K562 (cell line): ENCODE measurements around the gene EDNRB. TPM values are rescaled to one million over a fixed set of nuclear protein-coding genes. Genes with fewer than 3 reads are reported as not detected.

ENCODE experiments used
- ATAC-seq: fragments of 200-7000 bp; cut with Tn5 transposase; 3 replicates; pipeline ENCODE4 v1.9.1; 2020; ENCODE audit warnings: moderate library complexity
- BruUV-seq: library from RNA; stranded (reverse); fragments of 400-500 nt; replicated peaks from 2 replicates; lab custom pipeline; 2021; lab: Mats Ljungman, UMichigan
- CTCF ChIA-PET: fragments of 300-600 bp; formaldehyde crosslinking; extraction: SDS; loops from one replicate; lab custom pipeline; 2021; ENCODE audit warnings: low intra/inter-chr PET ratio; lab: Yijun Ruan, JAX
- POLR2A ChIA-PET: fragments of 300-600, 350-650 bp; sonication (Branson Sonifier 250); formaldehyde crosslinking; extraction: SDS; loops from one replicate; lab custom pipeline; 2021; ENCODE audit warnings: antibody characterized with exemption, inconsistent platforms; lab: Yijun Ruan, JAX
- DNase-seq, 4 experiments: peaks; one replicate each; pipeline versions ENCODE4 v3.0.0 to v3.0.0-alpha.2; 2011 to 2018; ENCODE audit warnings: low spot score in 3 of 4, mixed read lengths in 3 of 4; ENCODE audit errors: extremely low read depth in 1 of 4
- FAIRE-seq: peaks from 2 replicates; lab custom pipeline; 2011; peaks lifted over from hg19 to GRCh38; lab: Jason Lieb, UNC
- H2AFZ ChIP-seq: 2 replicates; pipeline ENCODE4 v1.6.0; 2011; ENCODE audit warnings: low read depth, low read length, control low read depth, inconsistent platforms
- H3K27ac ChIP-seq: fragments of 200-600 bp; 3 replicates; pipeline ENCODE4 v1.8.0; 2011; ENCODE audit warnings: low read depth, mild to moderate bottlenecking, control low read depth, inconsistent platforms, low read length, moderate library complexity, mixed read lengths; ENCODE audit errors: extremely low read depth
- H3K27me3 ChIP-seq, 2 experiments: fragments of 300-600 bp in 1 of 2; 2 replicates in 1 of 2; 3 replicates in 1 of 2; pipeline versions ENCODE4 v1.6.0 to v1.8.0; 2011; ENCODE audit warnings: inconsistent platforms in 2 of 2, low read length in 2 of 2, mild to moderate bottlenecking in 1 of 2, mixed read lengths in 1 of 2, moderate library complexity in 1 of 2; ENCODE audit not compliant: control insufficient read depth in 2 of 2, insufficient read depth in 2 of 2
- H3K36me3 ChIP-seq: fragments of 300-600 bp; 3 replicates; pipeline ENCODE4 v1.8.0; 2011; ENCODE audit warnings: mild to moderate bottlenecking, low read length, inconsistent platforms; ENCODE audit not compliant: control insufficient read depth, insufficient read depth
- H3K4me1 ChIP-seq, 2 experiments: fragments of 200-600 bp in 1 of 2; replicated peaks in 1 of 2; 2 replicates in 1 of 2; 3 replicates in 1 of 2; pipeline versions ENCODE4 v1.5.1 to v1.8.0; 2011; ENCODE audit warnings: inconsistent platforms in 2 of 2, low read length in 2 of 2, mild to moderate bottlenecking in 1 of 2, mixed read lengths in 1 of 2, moderate library complexity in 1 of 2; ENCODE audit not compliant: control insufficient read depth in 2 of 2, insufficient read depth in 2 of 2
- H3K4me2 ChIP-seq: 2 replicates; pipeline ENCODE4 v1.6.1; 2011; ENCODE audit warnings: low read length, control low read depth, inconsistent platforms, mixed read lengths; ENCODE audit not compliant: insufficient read depth
- H3K4me3 ChIP-seq: fragments of 200-600 bp; sonication (generic), shearing (Covaris generic); 2 replicates; pipeline ENCODE4 v1.5.1; 2016; ENCODE audit warnings: control low read depth, inconsistent platforms
- H3K79me2 ChIP-seq: fragments of 200-600 bp; 3 replicates; pipeline ENCODE4 v1.8.0; 2011; ENCODE audit warnings: low read length, inconsistent platforms; ENCODE audit not compliant: control insufficient read depth, insufficient read depth
- H3K9ac ChIP-seq, 2 experiments: 2 replicates each; pipeline versions ENCODE4 v1.6.0 to v1.6.1; 2011; ENCODE audit warnings: low read depth in 2 of 2, low read length in 2 of 2, control low read depth in 1 of 2, inconsistent platforms in 1 of 2, mild to moderate bottlenecking in 1 of 2, mixed read lengths in 1 of 2; ENCODE audit not compliant: insufficient read depth in 1 of 2
- H3K9me1 ChIP-seq: one replicate; pipeline ENCODE4 v1.6.0; 2011; ENCODE audit warnings: inconsistent platforms, mild to moderate bottlenecking, low read length, moderate library complexity; ENCODE audit not compliant: control insufficient read depth, insufficient read depth
- H3K9me3 ChIP-seq: replicated peaks from 2 replicates; pipeline ENCODE4 v1.5.1; 2011; ENCODE audit warnings: low read depth, low read length, inconsistent platforms; ENCODE audit not compliant: control insufficient read depth, insufficient read depth
- H4K20me1 ChIP-seq: replicated peaks from 2 replicates; pipeline ENCODE4 v1.6.1; 2011; ENCODE audit warnings: low read length, inconsistent platforms, mixed read lengths; ENCODE audit not compliant: control insufficient read depth, insufficient read depth
- ATF6 ChIP-seq: sonication (generic); formaldehyde crosslinking; IDR thresholded peaks from 2 replicates; pipeline ENCODE4 v1.4.0; 2020; ENCODE audit warnings: mild to moderate bottlenecking, missing genetic modification reagents
- BRD4 ChIP-seq: fragments of 200-600 bp; sonication (generic); IDR thresholded peaks from 2 replicates; pipeline ENCODE4 v1.6.1; 2017; ENCODE audit warnings: inconsistent platforms
- CC2D1A ChIP-seq: fragments of 450-650 bp; IDR thresholded peaks from 2 replicates; pipeline ENCODE4 v1.6.1; 2017; ENCODE audit warnings: mild to moderate bottlenecking
- DPF2 ChIP-seq: fragments of 450-650 bp; IDR thresholded peaks from 2 replicates; pipeline ENCODE4 v1.6.1; 2016
- E2F5 ChIP-seq: sonication (generic); formaldehyde crosslinking; IDR thresholded peaks from 2 replicates; pipeline ENCODE4 v1.8.0; 2022; ENCODE audit warnings: mild to moderate bottlenecking, missing genetic modification reagents
- ELF1 ChIP-seq: fragments of 200-800 bp; sonication (Bioruptor generic); IDR thresholded peaks from 2 replicates; pipeline ENCODE4 v1.6.1; 2016; ENCODE audit warnings: missing genetic modification characterization, missing compliant biosample characterization
- NCOA1 ChIP-seq: fragments of 450-650 bp; IDR thresholded peaks from 2 replicates; pipeline ENCODE4 v1.6.1; 2016; ENCODE audit warnings: low read depth
- NONO ChIP-seq, 2 experiments: fragments of 200-400 bp in 1 of 2; fragments of 450-650 bp in 1 of 2; formaldehyde crosslinking in 1 of 2; IDR thresholded peaks; 2 replicates each; pipeline ENCODE4 v1.6.1; 2017; ENCODE audit warnings: low read depth in 2 of 2, mild to moderate bottlenecking in 2 of 2, moderate library complexity in 2 of 2, low read length in 1 of 2
- POU5F1 ChIP-seq: fragments of 150-350 bp; IDR thresholded peaks from 2 replicates; pipeline ENCODE4 v1.6.1; 2014; ENCODE audit warnings: borderline replicate concordance, low read length, low read depth, mild to moderate bottlenecking; ENCODE audit not compliant: partially characterized antibody
- SNIP1 ChIP-seq: fragments of 450-650 bp; IDR thresholded peaks from 2 replicates; pipeline ENCODE4 v1.7.1; 2017; ENCODE audit warnings: low read depth, mild to moderate bottlenecking
- SP1 ChIP-seq: sonication (generic); formaldehyde crosslinking; IDR thresholded peaks from 2 replicates; pipeline ENCODE4 v1.8.1; 2022; ENCODE audit warnings: mild to moderate bottlenecking, missing genetic modification reagents
- ZNF143 ChIP-seq: sonication (generic); formaldehyde crosslinking; IDR thresholded peaks from 2 replicates; pipeline ENCODE4 v1.9.0; 2022; ENCODE audit warnings: mild to moderate bottlenecking, missing genetic modification reagents
- WGBS: fragments of 100-300 bp; shearing (Covaris generic); methylation state at CpG from one replicate; pipeline ENCODE4 v1.1.6; 2016; ENCODE audit warnings: low coverage, mixed read lengths; ENCODE audit not compliant: insufficient coverage; ENCODE audit errors: missing lambda C conversion rate; 5-methylcytosine and 5-hydroxymethylcytosine counted together
- in situ Hi-C: fragments of 300-500 bp; cut with MboI; formaldehyde crosslinking; loops from 4 replicates; pipeline ENCODE4 v1.15.0; 2018; ENCODE audit warnings: inconsistent platforms, mixed read lengths
- intact Hi-C: fragments of 100-400 bp; cut with micrococcal nuclease; formaldehyde crosslinking; loops from 2 replicates; pipeline ENCODE4 v1.14.2; 2022
- polyA plus RNA-seq, 8 experiments: library from polyadenylated mRNA; depleted of rRNA in 4 of 8; stranded (reverse) in 5 of 8; unstranded in 3 of 8; fragments of >200 nt; fragmentation: Nextera tagmentation in 2 of 8; fragmentation: Illumina TruSeq in 1 of 8; extraction: Ambion mirVana in 2 of 8; extraction: Trizol in 1 of 8; gene quantifications; 2 replicates each; pipeline versions ENCODE4 v1.2.1 to v1.2.3, GENCODE V29; 2011 to 2014; ENCODE audit warnings: inconsistent platforms in 1 of 8, missing spikeins in 1 of 8
- total RNA-seq, 7 experiments: library from RNA; depleted of rRNA in 6 of 7; stranded (reverse); fragments of >200 nt in 6 of 7; fragmentation: Illumina TruSeq in 2 of 7; extraction: Trizol in 2 of 7; gene quantifications; 2 replicates each; pipeline versions ENCODE4 v1.2.1 to v1.2.3, GENCODE V29; 2011 to 2021; ENCODE audit warnings: low replicate concordance in 1 of 7
- TF ChIP-seq, protein P1 (sequence below), 2 experiments: fragments of 250-450 bp in 1 of 2; fragments of 450-650 bp in 1 of 2; sonication (Bioruptor Pico) in 1 of 2; IDR thresholded peaks; 2 replicates each; pipeline versions ENCODE4 v1.6.1 to v1.8.0; 2016 to 2021; ENCODE audit warnings: mild to moderate bottlenecking in 2 of 2, moderate library complexity in 2 of 2, missing compliant biosample characterization in 1 of 2, missing genetic modification characterization in 1 of 2
- TF ChIP-seq, protein P2 (sequence below): IDR thresholded peaks from 2 replicates; pipeline ENCODE4 v1.6.1; 2012; ENCODE audit warnings: low read depth, low read length, improper control_type of control experiment, borderline replicate concordance

Gene EDNRB
- total and polyA plus RNA-seq, 9 of the 15 experiments (the other 6 are each of a cell fraction or from before 2014, with no cell fraction given) = 0.04 TPM; not detected in 8

DNA sequence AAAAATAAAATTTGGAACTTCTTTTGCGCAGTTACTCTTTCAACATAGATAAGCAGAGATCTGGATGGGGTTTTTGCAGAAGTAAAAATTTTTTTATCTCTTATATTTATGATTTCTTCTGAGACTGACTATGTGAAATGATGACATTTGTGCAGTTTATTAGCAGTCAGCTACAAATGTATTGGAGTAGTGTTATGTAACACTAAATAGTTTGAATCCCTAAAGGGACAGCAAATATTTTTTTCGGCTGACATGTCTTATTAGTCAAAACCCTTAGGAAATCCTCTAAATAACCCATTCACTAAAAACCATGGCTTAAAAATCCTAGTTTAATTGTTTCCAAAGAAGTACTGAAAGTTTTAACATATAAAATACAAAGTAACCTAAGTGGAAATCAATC lies 48.0 kb upstream of the EDNRB start (continued):
- TF ChIP-seq, protein P1, sequence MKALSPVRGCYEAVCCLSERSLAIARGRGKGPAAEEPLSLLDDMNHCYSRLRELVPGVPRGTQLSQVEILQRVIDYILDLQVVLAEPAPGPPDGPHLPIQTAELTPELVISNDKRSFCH (CRISPR knock-in tag; IDR thresholded peaks at IDR 0.05) = no peak
- TF ChIP-seq, protein P1 (tag; IDR thresholded peaks at IDR 0.05) = no peak
- TF ChIP-seq CC2D1A = no peak

GRCh38 chr13:77952737-77953136 lies 34.1 kb upstream of the EDNRB start:
- H2AFZ ChIP-seq = no peak overlapping the region
- H3K79me2 ChIP-seq = no peaks in the 10 kb centered on the region
- DNase-seq = no peak
- H3K27ac ChIP-seq = no peak overlapping the region
- no peaks in the 10 kb centered on the region for H3K36me3 ChIP-seq
- H3K4me3 ChIP-seq = no peak overlapping the region
- no peak for FAIRE-seq
- intact Hi-C loops = no loop called here
- no peaks in the 10 kb centered on the region for H4K20me1 ChIP-seq
- 0% methylated on average over 1 of the region's 1 CpG for WGBS
- ATAC-seq = no peak
- H3K9me3 ChIP-seq = no peaks in the 10 kb centered on the region
- BruUV-seq = no TSS peak
- POLR2A ChIA-PET = no interaction called here
- no peaks in the 10 kb centered on the region for H3K27me3 ChIP-seq
- no peaks in the 10 kb centered on the region for H3K4me1 ChIP-seq
- no peak overlapping the region for H3K4me2 ChIP-seq
- CTCF ChIA-PET = no interaction called here
- no peak overlapping the region for H3K9ac ChIP-seq
- no peaks in the 10 kb centered on the region for H3K9me1 ChIP-seq
- in situ Hi-C loops = no loop called here
- TF ChIP-seq SP1 (CRISPR knock-in tag) (no peak), ATF6 (CRISPR knock-in tag) (no peak), ZNF143 (CRISPR knock-in tag) (no peak), NONO (IDR thresholded peaks at IDR 0.05; ENCODE audit: low read depth in 2 of 2, low read length in 1 of 2) (no peak), BRD4 (no peak), POU5F1 (no peak), DPF2 (no peak), E2F5 (CRISPR knock-in tag) (no peak), NCOA1 (no peak), SNIP1 (no peak), ELF1 (tag) (no peak)
- TF ChIP-seq, protein P2, sequence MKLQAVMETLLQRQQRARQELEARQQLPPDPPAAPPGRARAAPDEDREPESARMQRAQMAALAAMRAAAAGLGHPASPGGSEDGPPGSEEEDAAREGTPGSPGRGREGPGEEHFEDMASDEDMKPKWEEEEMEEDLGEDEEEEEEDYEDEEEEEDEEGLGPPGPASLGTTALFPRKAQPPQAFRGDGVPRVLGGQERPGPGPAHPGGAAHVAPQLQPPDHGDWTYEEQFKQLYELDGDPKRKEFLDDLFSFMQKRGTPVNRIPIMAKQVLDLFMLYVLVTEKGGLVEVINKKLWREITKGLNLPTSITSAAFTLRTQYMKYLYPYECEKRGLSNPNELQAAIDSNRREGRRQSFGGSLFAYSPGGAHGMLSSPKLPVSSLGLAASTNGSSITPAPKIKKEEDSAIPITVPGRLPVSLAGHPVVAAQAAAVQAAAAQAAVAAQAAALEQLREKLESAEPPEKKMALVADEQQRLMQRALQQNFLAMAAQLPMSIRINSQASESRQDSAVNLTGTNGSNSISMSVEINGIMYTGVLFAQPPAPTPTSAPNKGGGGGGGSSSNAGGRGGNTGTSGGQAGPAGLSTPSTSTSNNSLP = no peak
